GM12801 (cell line): Measurements from ENCODE around the gene AOPEP.

Experiments used
- CTCF ChIP-seq: IDR thresholded peaks from one replicate; pipeline ENCODE4 v1.5.1; 2011; ENCODE audit warnings: control low read depth; ENCODE audit not compliant: insufficient read length; ENCODE audit errors: extremely low read depth

The AOPEP gene

GRCh38 chr9:95048225-95049087 is 322.0 kb downstream of the AOPEP start:
- no peak for TF ChIP-seq CTCF

- no peak for TF ChIP-seq CTCF
Measured at GRCh38 chr9:95049761-95050160, 323.3 kb downstream of the AOPEP start.

DNA sequence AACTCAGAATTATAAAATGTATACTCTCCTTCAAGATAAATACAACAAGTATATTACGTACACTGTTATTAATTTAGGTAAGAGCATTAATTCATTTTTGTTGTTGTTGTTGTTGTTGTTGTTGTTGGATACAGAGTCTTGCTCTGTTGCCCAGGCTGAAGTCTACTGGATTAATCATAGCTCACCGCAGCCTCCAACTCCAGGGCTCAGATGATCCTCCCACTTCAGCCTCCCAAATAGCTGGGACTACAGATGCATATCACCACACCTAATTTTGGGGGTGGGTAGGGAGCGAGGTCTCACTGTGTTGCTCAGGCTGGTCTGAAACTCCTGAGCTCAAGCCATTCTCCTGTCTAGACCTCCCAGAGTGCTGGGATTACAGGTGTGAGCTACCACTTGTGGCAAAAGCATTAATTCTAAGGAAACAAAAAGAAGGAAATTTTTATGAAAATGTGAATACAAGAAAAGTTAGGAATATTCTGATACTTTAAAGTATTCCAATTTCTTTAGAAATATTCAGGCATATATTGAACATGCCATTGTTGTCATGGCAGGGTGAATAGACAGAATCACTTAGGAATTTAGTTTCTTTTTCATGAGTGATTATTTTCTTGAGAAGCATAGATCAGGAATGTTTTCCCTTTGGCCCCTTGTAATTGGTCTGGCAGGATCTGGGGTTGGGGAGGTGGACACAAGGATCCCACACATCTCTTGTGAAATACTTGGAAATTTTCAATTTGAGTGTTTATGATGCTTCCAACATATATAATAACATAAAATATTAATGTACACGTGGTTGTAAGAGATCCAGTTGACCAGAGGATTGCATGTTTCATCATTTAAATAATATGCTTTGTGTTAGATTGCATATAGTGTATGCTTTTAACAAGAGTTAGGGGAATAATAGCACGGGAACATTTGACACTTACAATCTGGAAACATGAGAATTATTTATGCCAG is 327.4 kb downstream of the AOPEP start:
- no peak for TF ChIP-seq CTCF

DNA sequence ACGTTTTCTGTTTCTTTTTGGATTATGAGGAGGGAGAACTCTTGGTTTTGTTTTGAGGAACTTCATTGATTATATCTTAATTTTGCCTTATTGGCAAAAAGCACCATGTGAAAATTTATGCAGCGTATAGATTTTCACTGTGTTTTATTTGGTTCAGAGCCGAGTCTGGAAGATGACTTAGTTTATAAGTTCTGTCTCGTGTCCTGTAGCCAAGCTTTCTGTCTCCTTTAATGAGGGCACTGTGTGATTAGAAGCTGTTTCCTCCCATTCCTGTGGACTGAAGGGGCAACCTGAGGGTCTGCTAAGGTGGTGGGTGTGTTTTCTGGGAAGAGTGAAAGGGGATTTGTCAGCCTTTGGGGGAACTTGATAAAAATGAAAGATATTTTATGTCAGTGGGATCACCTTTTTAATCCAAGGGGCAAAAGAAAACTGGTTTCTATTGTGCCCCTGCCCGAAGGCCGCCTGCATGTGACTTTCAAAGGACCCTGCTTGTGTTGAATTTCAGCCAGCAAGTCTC is 328.9 kb downstream of the AOPEP start:
- TF ChIP-seq CTCF = no peak

- TF ChIP-seq CTCF = no peak
Measured at GRCh38 chr9:95055851-95056551, 329.5 kb downstream of the AOPEP start.

DNA sequence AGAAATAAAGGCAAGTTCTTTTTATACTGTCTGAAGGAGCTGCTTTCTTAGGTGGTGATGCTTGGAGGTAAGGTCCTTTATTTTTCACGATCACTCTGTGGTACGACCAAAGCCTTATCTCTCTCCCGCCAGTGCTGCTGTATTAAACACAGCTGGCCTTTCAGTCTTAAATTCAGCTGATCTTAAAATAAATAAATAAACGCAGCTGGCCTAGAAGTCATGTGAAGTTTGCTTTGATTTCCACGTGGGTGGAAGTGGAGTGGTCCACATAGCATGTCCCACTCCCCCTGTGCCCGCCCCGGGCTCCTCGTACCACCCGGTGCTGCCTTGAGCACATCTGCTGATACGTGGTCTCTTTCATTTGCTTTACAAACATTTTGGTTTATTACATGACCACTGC is 330.6 kb downstream of the AOPEP start:
- TF ChIP-seq CTCF = no peak
